GM08714 (cell line): ENCODE measurements around the gene CORO1C.

Experiments used
- H3K4me3 ChIP-seq: fragments of 200-500 bp; sonication (Bioruptor generic); 2 replicates; pipeline ENCODE4 v1.5.1; 2014; ENCODE audit warnings: mild to moderate bottlenecking, low read length, inconsistent platforms
- ZNF274 ChIP-seq: IDR thresholded peaks from 2 replicates; pipeline ENCODE4 v1.6.1; 2012; ENCODE audit warnings: mild to moderate bottlenecking, low read depth, low read length

CORO1C gene

DNA sequence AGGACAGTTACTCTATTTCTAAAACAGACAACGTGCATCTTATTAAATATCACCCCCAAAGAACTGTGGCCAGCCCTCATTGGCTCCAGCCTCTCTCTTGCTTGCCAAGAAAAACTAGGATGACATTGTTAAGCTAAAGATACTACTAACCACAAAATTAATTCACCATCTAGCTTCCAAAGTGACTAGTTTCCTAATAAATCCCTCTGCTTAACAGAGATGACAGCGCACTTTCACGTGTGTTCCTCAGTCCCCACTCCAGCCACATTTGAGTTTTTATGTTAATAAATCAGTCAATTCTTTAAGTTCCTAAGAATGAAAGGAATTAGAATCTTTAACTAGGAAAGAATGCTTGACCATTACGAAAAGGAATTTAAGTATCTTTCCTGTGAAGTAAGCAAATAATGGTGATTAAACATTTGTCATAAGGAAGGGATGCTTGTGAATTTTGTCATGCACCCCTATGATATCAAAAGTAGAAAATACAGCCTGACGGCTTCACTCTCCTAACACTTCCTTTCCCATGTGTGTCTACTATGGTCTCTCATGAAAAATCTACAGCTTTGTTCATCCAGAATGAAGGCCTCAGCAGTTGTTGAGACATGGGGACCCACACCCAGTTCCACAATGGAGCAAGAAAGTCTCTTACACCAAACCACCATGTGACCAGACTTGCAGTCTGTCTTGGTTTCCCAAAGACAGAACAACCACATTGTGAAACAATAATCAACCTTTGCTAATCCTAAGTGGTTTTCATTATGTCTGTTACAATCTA, 8.1 kb downstream of the CORO1C start:
- H3K4me3 ChIP-seq = no peak overlapping the region
- TF ChIP-seq ZNF274 = no peak

DNA sequence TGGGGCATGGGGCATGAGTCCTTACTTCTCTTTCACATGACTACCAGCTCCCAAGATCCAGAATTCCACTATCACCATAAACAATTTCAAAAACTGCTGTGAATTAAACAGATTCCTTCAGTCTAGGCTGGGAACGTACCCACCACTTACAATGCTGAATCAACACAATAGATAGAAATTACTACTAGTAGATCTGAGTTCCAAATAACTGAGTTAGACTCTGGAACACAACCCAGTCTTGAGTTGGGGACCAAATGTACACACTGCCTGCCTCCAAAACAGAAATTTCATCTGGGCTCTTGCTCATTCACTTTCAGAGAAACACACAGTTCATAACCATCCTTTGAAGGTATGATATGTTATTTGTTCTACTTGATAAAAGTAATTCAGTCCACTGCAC, 8.9 kb downstream of the CORO1C start:
- no peak overlapping the region for H3K4me3 ChIP-seq

DNA sequence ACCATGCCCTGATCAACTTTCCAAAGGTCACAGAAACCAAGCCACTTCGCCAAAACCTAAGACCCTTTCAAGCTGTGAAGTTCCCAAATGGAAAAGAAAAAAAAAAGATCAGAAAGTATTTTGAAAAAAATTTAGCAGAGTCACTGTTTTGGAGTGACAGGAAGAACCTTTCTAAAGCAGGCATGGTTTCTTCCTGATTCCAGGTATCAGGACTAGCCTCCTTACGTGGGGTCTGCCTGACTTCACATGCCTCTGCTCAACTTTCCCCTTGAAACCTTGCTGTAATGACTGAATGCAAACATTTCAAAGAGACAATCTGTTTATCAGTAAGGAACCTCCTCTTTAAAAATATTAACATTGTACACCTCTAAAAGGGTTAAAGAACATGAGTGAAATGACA, 9.5 kb downstream of the CORO1C start:
- H3K4me3 ChIP-seq = no peak overlapping the region
- TF ChIP-seq ZNF274 = no peak

More for the DNA sequence above, 8.9 kb downstream of the CORO1C start:
- no peak for TF ChIP-seq ZNF274

DNA sequence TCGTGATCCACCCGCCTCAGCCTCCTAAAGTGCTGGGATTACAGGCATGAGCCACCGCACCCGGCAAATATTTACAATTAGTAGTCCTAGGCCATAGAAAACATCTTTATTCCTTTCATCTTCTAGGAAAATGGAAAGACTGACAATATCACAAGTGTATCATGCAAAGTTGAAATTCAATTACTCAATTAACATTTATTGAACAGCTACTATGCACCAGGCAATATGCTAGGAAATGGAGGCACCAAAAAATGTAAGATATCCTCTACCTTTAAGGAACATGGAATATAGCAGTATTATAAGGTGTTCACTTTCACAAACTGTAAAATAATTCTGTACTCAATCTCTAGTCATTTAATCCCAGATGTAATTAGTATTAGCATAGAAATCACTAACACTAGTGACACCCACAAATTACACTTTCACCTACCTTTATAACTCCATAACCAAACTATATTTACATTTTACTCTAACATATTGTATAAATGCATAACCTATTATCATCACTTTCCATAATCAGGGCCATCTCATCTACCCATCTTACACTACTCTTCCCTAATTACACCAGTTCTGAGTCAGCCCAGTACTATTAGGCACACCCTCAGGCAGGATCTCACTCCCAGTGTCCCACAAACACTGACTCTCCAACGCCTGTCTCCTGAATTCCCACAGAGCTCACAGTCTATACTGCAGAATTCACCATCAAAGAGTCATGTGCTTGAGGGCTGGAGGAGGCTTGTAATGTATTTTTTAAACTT, 10.4 kb downstream of the CORO1C start:
- TF ChIP-seq ZNF274 = no peak

DNA sequence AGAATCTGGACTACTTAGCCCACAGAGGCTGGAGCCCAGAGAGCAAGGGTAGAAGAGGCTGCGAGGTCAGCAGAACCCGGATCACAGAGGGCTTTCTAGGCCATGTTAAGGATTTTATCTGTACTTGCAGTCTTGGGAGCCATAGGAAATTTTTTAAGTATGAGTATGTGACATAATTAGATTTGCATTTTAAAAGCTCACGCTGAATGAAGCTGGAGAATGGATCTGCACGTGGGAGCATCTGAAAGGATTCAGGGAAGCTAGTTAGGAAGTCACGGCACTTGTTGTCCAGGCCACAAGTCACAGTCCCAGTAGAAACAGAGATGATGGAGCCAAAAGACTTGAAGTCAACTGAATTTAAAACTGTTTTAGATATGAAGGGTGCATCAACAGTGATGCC, 14.1 kb downstream of the CORO1C start:
- no peak overlapping the region for H3K4me3 ChIP-seq
- no peak for TF ChIP-seq ZNF274

More for the DNA sequence above, 10.4 kb downstream of the CORO1C start:
- H3K4me3 ChIP-seq = no peak overlapping the region

DNA sequence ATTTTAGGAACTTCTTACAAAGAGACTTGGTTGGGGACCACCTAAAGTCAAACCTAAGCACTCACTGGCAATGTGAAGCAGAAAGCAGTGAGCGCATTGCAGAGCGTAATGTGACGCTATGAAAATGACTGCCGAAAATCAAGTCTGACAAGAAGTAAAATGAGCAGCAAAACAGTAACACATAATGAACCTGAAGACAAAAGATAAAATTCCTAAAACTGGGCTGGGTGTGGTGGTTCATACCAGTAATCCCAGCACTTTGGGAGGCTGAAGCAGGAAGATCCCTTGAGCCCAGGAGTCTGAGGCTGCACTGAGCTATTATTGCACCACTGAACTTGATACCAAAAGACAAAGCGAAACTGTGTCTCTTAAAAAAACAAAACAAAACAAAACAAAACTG, 16.5 kb downstream of the CORO1C start:
- TF ChIP-seq ZNF274 = no peak
- H3K4me3 ChIP-seq = peak overlapping the region; percentile 21; the same call in 1 of the 2 replicates

DNA sequence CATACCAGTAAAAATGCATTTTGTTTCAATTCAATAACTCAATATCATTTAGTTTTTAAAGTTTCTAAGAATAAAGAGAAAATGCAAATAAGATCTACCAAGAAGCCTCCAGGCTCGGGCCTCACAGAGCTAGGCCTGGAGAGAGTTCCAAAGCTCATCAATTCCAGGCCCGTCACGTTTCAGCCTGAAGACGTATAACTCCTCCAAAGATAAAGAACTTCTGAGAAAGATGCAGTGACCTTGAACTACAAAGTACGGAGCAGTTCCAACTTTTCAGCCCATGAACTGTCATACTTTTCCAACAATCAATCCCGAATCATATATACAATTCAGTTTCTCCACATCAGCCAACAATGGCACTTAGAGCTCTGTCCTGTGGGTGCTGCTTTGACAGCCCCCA, 17.8 kb downstream of the CORO1C start:
- no peak for TF ChIP-seq ZNF274
- no peak overlapping the region for H3K4me3 ChIP-seq

DNA sequence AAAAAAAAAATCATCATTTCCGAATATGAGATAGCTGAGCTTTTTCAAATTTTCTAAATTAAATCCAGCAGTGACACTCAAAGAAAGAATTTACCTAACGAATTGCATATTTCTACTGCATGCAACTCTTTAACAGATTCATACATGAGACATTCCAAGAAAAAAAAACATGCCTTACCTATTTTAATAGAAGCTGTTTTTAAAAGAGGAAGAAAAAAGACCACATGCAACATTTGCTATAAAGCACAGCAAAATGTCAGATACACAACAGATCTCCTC, 18.5 kb downstream of the CORO1C start:
- no peak overlapping the region for H3K4me3 ChIP-seq
- no peak for TF ChIP-seq ZNF274

DNA sequence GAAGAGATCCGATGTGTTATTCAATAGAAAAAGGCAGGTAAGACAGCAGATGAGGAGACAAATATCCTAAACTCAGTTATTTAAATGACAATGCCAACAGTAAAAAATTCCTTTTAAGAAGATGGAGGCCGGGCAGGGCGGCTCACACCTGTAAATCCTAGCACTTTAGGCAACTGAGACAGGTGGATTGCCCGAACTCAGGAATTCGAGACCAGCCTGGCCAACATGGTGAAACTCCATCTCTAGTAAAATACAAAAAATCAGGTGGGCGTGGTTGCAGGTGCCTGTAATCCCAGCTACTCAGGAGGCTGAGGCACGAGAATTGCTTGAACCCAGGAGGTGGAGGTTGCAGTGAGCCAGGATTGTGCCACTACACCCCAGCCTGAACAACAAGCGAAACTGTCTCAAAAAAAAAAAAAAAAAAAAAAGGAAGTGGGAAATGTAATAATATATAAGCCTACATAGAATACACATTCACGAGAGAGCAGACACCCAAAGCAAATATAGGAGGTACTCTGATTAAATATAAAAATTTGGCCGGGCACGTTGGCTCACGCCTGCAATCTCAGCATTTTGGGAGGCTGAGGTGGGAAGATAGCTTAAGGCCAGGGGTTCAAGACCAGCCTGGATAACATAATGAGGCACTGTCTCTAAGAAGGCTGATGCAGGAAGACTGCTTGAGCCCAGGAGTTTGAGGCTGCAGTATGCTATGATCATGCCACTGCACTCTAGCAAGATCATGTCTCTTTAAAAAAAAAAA, 19.0 kb downstream of the CORO1C start:
- peak overlapping the region; percentile 46; the same call in 1 of the 2 replicates for H3K4me3 ChIP-seq
- no peak for TF ChIP-seq ZNF274

DNA sequence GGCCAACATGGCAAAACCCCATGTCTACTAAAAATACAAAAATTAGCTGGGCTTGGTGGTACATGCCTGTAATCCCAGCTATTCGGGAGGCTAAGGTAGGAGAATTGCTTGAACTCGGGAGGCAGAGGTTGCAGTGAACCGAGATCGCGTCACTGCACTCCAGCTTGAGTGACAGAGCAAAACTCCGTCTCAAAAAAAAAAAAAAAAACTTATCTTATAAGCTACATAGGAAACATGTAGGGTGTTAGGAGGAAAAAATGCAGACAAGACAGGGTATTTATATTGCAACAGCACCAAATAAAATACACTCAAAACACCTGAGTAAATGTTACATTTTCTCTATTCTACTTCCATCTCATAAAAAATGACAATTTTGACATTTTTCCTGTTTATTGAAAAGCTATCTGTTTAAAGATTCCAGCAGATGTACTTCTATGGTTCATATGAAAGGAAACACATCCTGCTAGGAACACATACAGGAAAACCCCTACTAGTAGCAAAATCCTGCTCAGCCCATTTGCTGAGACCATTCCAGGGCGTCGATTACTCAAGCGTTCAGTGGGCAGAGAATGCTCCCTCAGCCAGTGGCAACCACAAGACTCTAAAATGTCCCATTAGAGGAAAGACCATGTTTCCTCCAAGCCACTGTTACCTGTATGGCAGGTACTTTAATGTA, 19.7 kb downstream of the CORO1C start:
- H3K4me3 ChIP-seq = no peak overlapping the region
- no peak for TF ChIP-seq ZNF274

DNA sequence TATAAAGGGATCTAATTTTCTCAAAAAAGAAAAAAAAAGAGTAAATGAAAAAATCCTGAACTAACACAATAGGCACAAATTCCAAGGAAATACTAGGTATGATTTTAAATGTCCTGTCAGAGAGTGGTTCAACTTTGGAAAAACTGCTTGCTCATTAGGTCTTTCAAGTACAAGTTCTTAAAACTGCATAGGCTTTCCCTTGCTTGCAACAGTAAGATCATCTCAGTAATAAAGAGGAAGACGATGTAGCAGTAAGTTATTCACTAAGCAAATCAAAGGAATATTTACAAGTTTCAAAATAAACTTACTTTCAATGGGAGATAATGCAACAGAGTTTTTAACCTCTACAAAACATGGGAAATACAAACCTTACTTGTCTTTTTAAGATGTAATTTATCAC, 21.6 kb downstream of the CORO1C start:
- TF ChIP-seq ZNF274 = no peak
- no peak overlapping the region for H3K4me3 ChIP-seq

DNA sequence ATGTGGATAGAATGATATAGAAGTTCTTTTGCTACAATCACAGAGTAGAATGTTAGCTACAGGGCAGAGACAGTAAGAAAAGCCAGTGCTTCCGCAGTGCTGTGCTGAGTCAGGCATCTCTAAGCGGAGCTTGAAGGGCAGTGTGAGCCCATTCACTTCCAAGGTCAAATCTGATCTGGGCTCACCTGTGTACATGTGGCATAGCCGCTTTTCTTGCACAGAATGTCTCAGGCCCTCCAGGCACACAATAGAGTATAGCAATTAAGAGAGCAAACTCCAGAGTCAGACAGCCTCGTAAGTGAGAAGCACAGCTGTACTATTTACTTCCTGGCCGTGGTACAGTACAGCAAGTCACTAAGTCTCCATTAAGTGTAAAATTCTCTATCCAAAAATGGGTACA, 26.8 kb downstream of the CORO1C start:
- H3K4me3 ChIP-seq = no peak overlapping the region
- no peak for TF ChIP-seq ZNF274

DNA sequence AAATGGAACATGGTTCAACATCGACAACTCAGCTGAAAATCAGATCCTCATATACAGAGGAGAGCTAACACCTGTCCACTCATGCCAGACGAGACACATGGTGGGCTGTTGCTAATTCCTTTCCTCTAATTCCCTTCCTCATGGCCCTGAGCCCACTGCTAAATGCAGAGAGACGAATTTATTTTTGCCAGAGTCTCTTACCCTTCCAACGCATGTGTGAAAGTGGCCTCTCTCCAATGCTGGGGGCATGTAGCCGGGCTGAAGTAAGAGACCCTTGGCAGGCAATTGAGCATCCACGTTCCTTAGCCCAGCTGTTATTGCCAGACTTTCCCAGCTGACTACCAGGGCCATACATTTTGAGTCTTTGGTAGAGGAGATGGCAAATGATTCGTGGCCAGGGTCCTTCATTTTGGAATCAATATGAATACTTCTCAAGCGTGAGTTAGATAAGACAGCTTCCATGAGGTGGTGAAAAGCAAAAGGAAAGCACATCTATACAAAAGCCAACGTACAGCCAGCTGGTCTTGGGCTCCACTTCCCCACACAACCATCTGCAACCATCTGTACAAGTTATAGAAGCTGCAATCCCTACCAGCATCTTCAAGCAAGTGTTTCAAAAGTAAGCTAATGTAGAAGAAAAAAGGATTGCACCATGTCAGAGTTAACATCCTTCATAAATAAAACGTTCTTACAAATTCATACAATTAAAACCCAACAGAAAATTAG, 28.6 kb downstream of the CORO1C start:
- H3K4me3 ChIP-seq = no peak overlapping the region

More for the DNA sequence above, 28.6 kb downstream of the CORO1C start:
- no peak for TF ChIP-seq ZNF274
